Measurements from ENCODE around the gene MNT.

DNA sequence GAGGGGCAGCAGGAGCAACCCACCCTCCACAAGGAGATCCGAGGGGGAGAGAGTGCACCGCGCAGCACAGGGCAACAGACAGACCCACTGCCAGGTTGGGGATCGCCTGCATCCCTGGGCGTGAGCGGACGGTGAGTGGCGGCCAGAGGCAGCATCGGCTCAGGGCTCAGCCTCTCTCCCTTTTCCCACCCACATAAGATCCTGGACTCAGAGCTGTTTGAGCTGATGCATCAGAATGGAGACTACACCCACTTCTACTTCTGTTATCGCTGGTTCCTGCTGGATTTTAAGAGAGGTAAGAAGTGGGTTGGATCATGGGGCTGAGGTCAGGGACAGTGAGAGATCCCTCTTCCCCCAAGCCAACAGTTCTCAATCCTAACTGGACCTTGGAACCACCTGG is 23.2 kb downstream of the MNT start:
- TF ChIP-seq, protein P1, sequence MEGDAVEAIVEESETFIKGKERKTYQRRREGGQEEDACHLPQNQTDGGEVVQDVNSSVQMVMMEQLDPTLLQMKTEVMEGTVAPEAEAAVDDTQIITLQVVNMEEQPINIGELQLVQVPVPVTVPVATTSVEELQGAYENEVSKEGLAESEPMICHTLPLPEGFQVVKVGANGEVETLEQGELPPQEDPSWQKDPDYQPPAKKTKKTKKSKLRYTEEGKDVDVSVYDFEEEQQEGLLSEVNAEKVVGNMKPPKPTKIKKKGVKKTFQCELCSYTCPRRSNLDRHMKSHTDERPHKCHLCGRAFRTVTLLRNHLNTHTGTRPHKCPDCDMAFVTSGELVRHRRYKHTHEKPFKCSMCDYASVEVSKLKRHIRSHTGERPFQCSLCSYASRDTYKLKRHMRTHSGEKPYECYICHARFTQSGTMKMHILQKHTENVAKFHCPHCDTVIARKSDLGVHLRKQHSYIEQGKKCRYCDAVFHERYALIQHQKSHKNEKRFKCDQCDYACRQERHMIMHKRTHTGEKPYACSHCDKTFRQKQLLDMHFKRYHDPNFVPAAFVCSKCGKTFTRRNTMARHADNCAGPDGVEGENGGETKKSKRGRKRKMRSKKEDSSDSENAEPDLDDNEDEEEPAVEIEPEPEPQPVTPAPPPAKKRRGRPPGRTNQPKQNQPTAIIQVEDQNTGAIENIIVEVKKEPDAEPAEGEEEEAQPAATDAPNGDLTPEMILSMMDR (conservative IDR thresholded peaks at IDR 0.05; ENCODE audit: low read depth, low read length) = no peak
- TF ChIP-seq EZH2 (IDR thresholded peaks at IDR 0.05; ENCODE audit: borderline replicate concordance, low read depth, low read length, poor library complexity, severe bottlenecking) = no peak

Measured in A673 (cell line).